Transverse colon (tissue), 4 donors: ENCODE data around the gene G3BP2. TPM values are rescaled to one million over a fixed set of nuclear protein-coding genes. Genes with fewer than 3 reads are reported as not detected.

ENCODE experiments used
- DNase-seq: peaks from one replicate; pipeline ENCODE4 v3.0.0-alpha.2; 2019
- H3K27ac ChIP-seq, 4 donors: fragments of 200-600 bp; sonication (generic); 2 replicates each; pipeline ENCODE4 v1.5.1; 2016 to 2018; ENCODE audit warnings: inconsistent platforms in 4 of 4
- H3K27me3 ChIP-seq: fragments of 200-600 bp; sonication (generic); 2 replicates; pipeline ENCODE4 v1.5.1; 2017; ENCODE audit warnings: inconsistent platforms
- H3K36me3 ChIP-seq, 4 donors: fragments of 200-600 bp; sonication (generic); 2 replicates each; pipeline ENCODE4 v1.5.1; 2017 to 2019; ENCODE audit warnings: inconsistent platforms in 4 of 4
- H3K4me1 ChIP-seq, 4 donors: fragments of 200-600 bp; sonication (generic); 2 replicates each; pipeline ENCODE4 v1.5.1; 2017 to 2020; ENCODE audit warnings: inconsistent platforms in 4 of 4
- H3K4me3 ChIP-seq, 4 donors: fragments of 200-600 bp; sonication (generic); 1 replicate in 1 of 4; 2 replicates in 3 of 4; pipeline versions ENCODE4 v1.5.1 to v1.6.1; 2017 to 2019; ENCODE audit warnings: inconsistent platforms in 4 of 4
- H3K9me3 ChIP-seq, 2 donors: fragments of 200-600 bp; sonication (generic); 2 replicates each; pipeline ENCODE4 v1.5.1; 2017 to 2019; ENCODE audit warnings: inconsistent platforms in 2 of 2
- EP300 ChIP-seq: sonication (generic); formaldehyde crosslinking; IDR thresholded peaks from one replicate; pipeline ENCODE4 v1.6.1; 2017; ENCODE audit warnings: antibody characterized with exemption, low read depth
- POLR2A ChIP-seq: fragments of 450-650 bp; IDR thresholded peaks from one replicate; pipeline ENCODE4 v1.6.1; 2016; ENCODE audit warnings: antibody characterized with exemption, mild to moderate bottlenecking, moderate library complexity
- POLR2AphosphoS5 ChIP-seq, 3 donors: sonication (generic); formaldehyde crosslinking; IDR thresholded peaks; one replicate each; pipeline ENCODE4 v1.6.1; 2016; ENCODE audit warnings: antibody characterized with exemption in 3 of 3
- WGBS, 2 donors: methylation state at CpG; one replicate each; pipeline ENCODE4 v1.1.5; 2018; ENCODE audit warnings: low coverage in 1 of 2; 5-methylcytosine and 5-hydroxymethylcytosine counted together
- in situ Hi-C, 4 donors: fragments of 200-750 bp; cut with MboI; loops; one replicate each; pipeline versions ENCODE4 v1.15.0 to v1.15.1; 2017; ENCODE audit warnings: low sequenced_read_pairs in 3 of 4, low pct_ligation_motif_present in 1 of 4, low pct_unique_long_range_greater_than_20kb in 1 of 4
- intact Hi-C: fragments of 100-400 bp; cut with DNase I; formaldehyde crosslinking; loops from one replicate; pipeline ENCODE4 v1.15.1; 2023; ENCODE audit warnings: low total_unique reads
- total RNA-seq, 4 donors: library from RNA; depleted of rRNA; stranded (reverse); fragments of >200 nt; gene quantifications; one replicate each; pipeline ENCODE4 v1.1.0, GENCODE V29; 2016
- TF ChIP-seq, protein P1 (sequence below), 5 experiments: fragments of 200-600 bp in 3 of 5; fragments of 450-650 bp in 2 of 5; sonication (generic) in 3 of 5; IDR thresholded peaks; 1 replicate in 2 of 5; 2 replicates in 3 of 5; pipeline ENCODE4 v1.5.1; 2016 to 2017; ENCODE audit warnings: antibody characterized with exemption in 5 of 5, inconsistent platforms in 3 of 5, mild to moderate bottlenecking in 2 of 5, moderate library complexity in 1 of 5

Gene G3BP2
- total RNA-seq, 4 donors from 2014 or later, result 50.7 to 110 (median 88.0) TPM

- peaks cover 0 to 13% (median 9%) of the 10 kb centered on the region in 4 donors for H3K4me1 ChIP-seq
- peak; percentile 50 for DNase-seq
- H3K9me3 ChIP-seq, result no peaks in the 10 kb centered on the region
- H3K36me3 ChIP-seq, result no peaks in the 10 kb centered on the region
- WGBS, 2 donors, result 66% methylated on average over 3 of the region's 3 CpGs; no CpG with 5 or more reads in 1 of the 2 donors
- H3K4me3 ChIP-seq, result no peak overlapping the region
- no peaks in the 10 kb centered on the region for H3K27me3 ChIP-seq
- peak overlapping the region in 1 of 4 donors; percentile 8 for H3K27ac ChIP-seq
- intact Hi-C loops (no loop called here), in situ Hi-C loops (no loop called here)
- TF ChIP-seq, protein P1, sequence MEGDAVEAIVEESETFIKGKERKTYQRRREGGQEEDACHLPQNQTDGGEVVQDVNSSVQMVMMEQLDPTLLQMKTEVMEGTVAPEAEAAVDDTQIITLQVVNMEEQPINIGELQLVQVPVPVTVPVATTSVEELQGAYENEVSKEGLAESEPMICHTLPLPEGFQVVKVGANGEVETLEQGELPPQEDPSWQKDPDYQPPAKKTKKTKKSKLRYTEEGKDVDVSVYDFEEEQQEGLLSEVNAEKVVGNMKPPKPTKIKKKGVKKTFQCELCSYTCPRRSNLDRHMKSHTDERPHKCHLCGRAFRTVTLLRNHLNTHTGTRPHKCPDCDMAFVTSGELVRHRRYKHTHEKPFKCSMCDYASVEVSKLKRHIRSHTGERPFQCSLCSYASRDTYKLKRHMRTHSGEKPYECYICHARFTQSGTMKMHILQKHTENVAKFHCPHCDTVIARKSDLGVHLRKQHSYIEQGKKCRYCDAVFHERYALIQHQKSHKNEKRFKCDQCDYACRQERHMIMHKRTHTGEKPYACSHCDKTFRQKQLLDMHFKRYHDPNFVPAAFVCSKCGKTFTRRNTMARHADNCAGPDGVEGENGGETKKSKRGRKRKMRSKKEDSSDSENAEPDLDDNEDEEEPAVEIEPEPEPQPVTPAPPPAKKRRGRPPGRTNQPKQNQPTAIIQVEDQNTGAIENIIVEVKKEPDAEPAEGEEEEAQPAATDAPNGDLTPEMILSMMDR (IDR thresholded peaks at IDR 0.05), result peak; percentile 32 to 51 (median 49)
- no peak for TF ChIP-seq POLR2AphosphoS5 (IDR thresholded peaks at IDR 0.05)
Measured at GRCh38 chr4:75708218-75708691, 35.0 kb upstream of the G3BP2 start.

DNA sequence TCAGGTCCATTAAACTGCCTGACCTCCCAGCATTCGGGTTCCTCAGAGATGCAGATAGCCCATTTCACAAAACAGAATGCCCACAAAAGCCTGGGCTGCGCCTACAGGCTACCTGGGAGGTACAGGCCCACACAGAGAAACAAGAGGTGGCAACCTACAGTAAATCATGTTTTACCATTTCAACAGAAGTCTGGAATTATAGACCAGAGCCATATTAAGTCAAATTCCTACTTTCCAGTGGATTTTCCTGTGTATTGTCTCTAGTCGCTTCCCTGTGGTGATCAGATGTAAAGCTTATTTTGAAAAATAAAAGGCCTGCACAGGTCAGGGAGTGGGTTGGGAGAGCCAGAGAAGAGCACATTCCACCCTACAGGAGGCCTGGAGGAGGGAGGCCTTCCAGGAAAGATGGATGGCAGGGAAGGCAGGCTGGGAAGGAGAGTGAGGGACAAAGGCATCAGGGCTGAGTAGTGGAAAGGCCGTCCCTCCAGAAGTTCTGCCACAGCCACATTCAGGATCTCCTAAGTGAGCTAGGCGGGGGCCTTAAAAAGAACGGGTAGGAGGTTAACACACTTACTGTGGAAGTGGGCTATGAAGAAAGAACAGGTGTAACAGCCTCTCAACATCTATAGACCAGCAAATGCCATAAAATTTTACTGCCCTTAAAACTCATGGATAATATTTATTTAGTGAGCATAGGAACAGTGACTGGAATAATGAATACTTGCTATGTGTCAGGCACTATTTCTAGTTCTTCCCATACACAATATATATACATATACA is 32.2 kb upstream of the G3BP2 start:
- Histone ChIP-seq H3K36me3 (no peaks in the 10 kb centered on the region), H3K4me3 (no peak overlapping the region), H3K4me1 (peaks cover 0 to 24% (median 16%) of the 10 kb centered on the region in 4 donors), H3K27ac (peak overlapping the region in 3 of 4 donors; percentile 11 to 65 (median 12)), H3K27me3 (no peaks in the 10 kb centered on the region), H3K9me3 (no peaks in the 10 kb centered on the region)
- intact Hi-C loops, result no loop called here
- in situ Hi-C loops, result no loop called here
- 60 to 74% methylated on average over 3 to 6 of the region's 6 CpGs for WGBS, 2 donors
- TF ChIP-seq POLR2A, result no peak
- TF ChIP-seq POLR2AphosphoS5 (IDR thresholded peaks at IDR 0.05), result no peak
- TF ChIP-seq, protein P1 (IDR thresholded peaks at IDR 0.05), result no peak
- TF ChIP-seq EP300, result no peak
- no peak for DNase-seq

DNA sequence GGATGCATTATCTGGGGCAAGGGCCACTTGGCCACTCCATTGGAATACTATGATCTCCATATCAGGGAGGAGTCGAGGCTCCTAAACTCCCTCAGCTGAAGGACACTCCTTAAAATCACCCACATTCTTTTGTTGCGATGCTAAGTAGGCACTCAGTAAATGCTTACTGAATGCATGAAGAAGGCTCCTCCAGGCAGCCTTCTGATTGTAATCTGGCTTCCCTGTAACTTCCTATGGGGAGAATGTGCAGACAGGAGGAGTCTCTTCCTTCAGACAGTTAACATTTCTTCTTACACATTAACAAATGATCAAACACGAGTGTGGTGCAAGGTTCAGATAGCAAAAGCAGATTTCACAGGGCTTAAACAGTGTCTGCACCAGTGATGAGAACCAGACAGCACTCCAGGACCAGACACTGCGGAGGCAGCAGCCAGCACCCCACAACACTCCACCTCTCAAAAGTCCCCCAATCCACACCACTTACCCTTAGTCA is 29.8 kb upstream of the G3BP2 start:
- peak; percentile 28 for DNase-seq
- no peak for TF ChIP-seq EP300
- no peak for TF ChIP-seq POLR2A
- peak in 1 of 3 donors; percentile 32 for TF ChIP-seq POLR2AphosphoS5 (IDR thresholded peaks at IDR 0.05)
- TF ChIP-seq, protein P1 (IDR thresholded peaks at IDR 0.05), result no peak
- no peak overlapping the region for H3K4me3 ChIP-seq
- H3K9me3 ChIP-seq, result no peaks in the 10 kb centered on the region
- 17 to 49% methylated on average over 1 to 4 of the region's 4 CpGs for WGBS, 2 donors
- no peaks in the 10 kb centered on the region for H3K36me3 ChIP-seq
- intact Hi-C loops, result no loop called here
- peak overlapping the region; percentile 56 to 71 (median 68) for H3K27ac ChIP-seq
- no peaks in the 10 kb centered on the region for H3K27me3 ChIP-seq
- in situ Hi-C loops, result no loop called here
- H3K4me1 ChIP-seq, result peaks cover 0 to 24% (median 16%) of the 10 kb centered on the region in 4 donors

GRCh38 chr4:75699299-75699698 is 26.1 kb upstream of the G3BP2 start:
- in situ Hi-C loops, result no loop called here
- WGBS, 2 donors, result 0% methylated on average over 1 of the region's 1 CpG
- TF ChIP-seq, protein P1 (IDR thresholded peaks at IDR 0.05), result no peak
- TF ChIP-seq POLR2A (no peak), EP300 (no peak), POLR2AphosphoS5 (IDR thresholded peaks at IDR 0.05) (no peak)
- intact Hi-C loops, result no loop called here
- Histone ChIP-seq H3K27me3 (no peaks in the 10 kb centered on the region), H3K36me3 (no peaks in the 10 kb centered on the region), H3K4me1 (peaks cover 4 to 34% (median 22%) of the 10 kb centered on the region in 4 donors), H3K9me3 (no peaks in the 10 kb centered on the region), H3K4me3 (no peak overlapping the region), H3K27ac (peak overlapping the region in 1 of 4 donors; percentile 47)
- no peak for DNase-seq
